Cardiac septum (tissue), 1 donor: ENCODE data around the gene DNAI4. TPM values are rescaled to one million over a fixed set of nuclear protein-coding genes. Genes with fewer than 3 reads are reported as not detected.

Experiments
- DNase-seq: peaks from one replicate; pipeline ENCODE4 v3.0.0-alpha.2; 2020; ENCODE audit warnings: low spot score
- intact Hi-C: fragments of 100-400 bp; cut with DNase I; formaldehyde crosslinking; loops from one replicate; pipeline ENCODE4 v1.14.0; 2022
- total RNA-seq: library from RNA; stranded (reverse); fragmentation: NEBNext Ultra II Directional; extraction: Animal tissue kit (Norgen Biotek cat#: 25700); gene quantifications from one replicate; pipeline ENCODE4 v1.2.1, GENCODE V29; 2021
- donor health status: DM: no; HTN: no; CAD: no.

The DNAI4 gene
- total RNA-seq, 1 donor from 2014 or later, result 10.9 TPM

- intact Hi-C loops, result no loop called here
- DNase-seq, result no peak
These were observed 146.8 kb downstream of the DNAI4 start for GRCh38 chr1:66777831-66778230.

- intact Hi-C loops, result no loop called here
- no peak for DNase-seq
These were observed 149.0 kb downstream of the DNAI4 start for GRCh38 chr1:66775646-66776045.

GRCh38 chr1:66774438-66774837, 150.2 kb downstream of the DNAI4 start:
- intact Hi-C loops, result no loop called here
- DNase-seq, result no peak

- no peak for DNase-seq
- intact Hi-C loops, result no loop called here
These were observed 151.4 kb downstream of the DNAI4 start for GRCh38 chr1:66773227-66773626.

GRCh38 chr1:66770694-66771093, 154.0 kb downstream of the DNAI4 start:
- DNase-seq, result no peak
- intact Hi-C loops, result no loop called here

- intact Hi-C loops, result no loop called here
- DNase-seq, result no peak
These were observed 154.4 kb downstream of the DNAI4 start for GRCh38 chr1:66770240-66770639.

- no peak for DNase-seq
- intact Hi-C loops, result loop anchor here (10.0 kb wide), 3 partner anchors 155 to 435 kb away; partner anchors contain the start of genes DNAI4 and MIER1
These were observed 155.0 kb downstream of the DNAI4 start for GRCh38 chr1:66769512-66770229.

- DNase-seq, result no peak
- intact Hi-C loops, result loop anchor here (10.0 kb wide), 3 partner anchors 156 to 436 kb away; partner anchors contain the start of genes DNAI4 and MIER1
These were observed 155.7 kb downstream of the DNAI4 start for GRCh38 chr1:66768965-66769364.

GRCh38 chr1:66767626-66768025, 157.0 kb downstream of the DNAI4 start:
- intact Hi-C loops, result loop anchor here (10.0 kb wide), 3 partner anchors 157 to 437 kb away; partner anchors contain the start of genes DNAI4 and MIER1
- DNase-seq, result no peak

- DNase-seq, result no peak
- intact Hi-C loops, result loop anchor here (2.0 to 10.0 kb wide), 4 partner anchors 160 to 440 kb away; partner anchors contain the start of genes DNAI4 and MIER1
These were observed 159.6 kb downstream of the DNAI4 start for GRCh38 chr1:66764994-66765578.

Other genes with a start within 250 kb of the DNAI4 start
- 4.0 TPM for gene DYNLT5, start 172.4 kb downstream of the DNAI4 start, total RNA-seq
- not detected for gene INSL5, start 123.6 kb downstream of the DNAI4 start, total RNA-seq
- 27.8 TPM for gene MIER1, start 134 bp upstream of the DNAI4 start, total RNA-seq
- gene SLC35D1, start 129.3 kb upstream of the DNAI4 start, total RNA-seq, result 4.5 TPM
- gene C1orf141, start 210.1 kb upstream of the DNAI4 start, total RNA-seq, result not detected
- gene IL23R, start 241.6 kb upstream of the DNAI4 start, total RNA-seq, result not detected